ENCODE measurements around the gene UBE2D4.
"Not testable (repeated sequence)": the region's sequence is repeated elsewhere in the genome, so short reads cannot be mapped to it uniquely, and the experiment has no call there.

UBE2D4 gene

GRCh38 chr7:43888993-43889945 lies 37.0 kb upstream of the UBE2D4 start:
- Histone ChIP-seq H3K4me1 (ENCODE audit: low read depth, poor library complexity, severe bottlenecking) (peaks cover 3% of the 10 kb centered on the region), H4K20me1 (ENCODE audit: insufficient read depth) (no peaks in the 10 kb centered on the region), H2AFZ (ENCODE audit: low read depth) (no peak overlapping the region), H3K36me3 (ENCODE audit: insufficient read depth) (peaks cover 4% of the 10 kb centered on the region; the same call in 1 of the 2 replicates), H3K9ac (no peak overlapping the region), H3K4me3 (IDR thresholded peaks at IDR 0.05; ENCODE audit: insufficient read depth, low read depth, low read length) (no peak overlapping the region), H3K79me2 (ENCODE audit: insufficient read depth, low read depth) (peaks cover 5% of the 10 kb centered on the region; the same call in 1 of the 2 replicates), H3K4me2 (no peak overlapping the region), H3K27me3 (ENCODE audit: insufficient read depth, low read depth) (no peaks in the 10 kb centered on the region), H3K27ac (no peak overlapping the region)
- TF ChIP-seq CTCF (conservative IDR thresholded peaks at IDR 0.05; ENCODE audit: low read depth, low read length) = no peak

GRCh38 chr7:43890468-43890867 lies 35.8 kb upstream of the UBE2D4 start:
- Histone ChIP-seq H3K4me3 (IDR thresholded peaks at IDR 0.05; ENCODE audit: insufficient read depth, low read depth, low read length) (no peak overlapping the region), H3K9ac (no peak overlapping the region), H3K27me3 (ENCODE audit: insufficient read depth, low read depth) (no peaks in the 10 kb centered on the region), H3K27ac (no peak overlapping the region), H3K4me2 (no peak overlapping the region), H3K79me2 (ENCODE audit: insufficient read depth, low read depth) (peaks cover 5% of the 10 kb centered on the region; the same call in 1 of the 2 replicates), H4K20me1 (ENCODE audit: insufficient read depth) (no peaks in the 10 kb centered on the region), H3K4me1 (ENCODE audit: low read depth, poor library complexity, severe bottlenecking) (peaks cover 3% of the 10 kb centered on the region), H2AFZ (ENCODE audit: low read depth) (no peak overlapping the region), H3K36me3 (ENCODE audit: insufficient read depth) (peaks cover 4% of the 10 kb centered on the region; the same call in 1 of the 2 replicates)
- no peak for TF ChIP-seq CTCF (conservative IDR thresholded peaks at IDR 0.05; ENCODE audit: low read depth, low read length)

- Histone ChIP-seq H2AFZ (ENCODE audit: low read depth) (no peak overlapping the region), H3K4me1 (ENCODE audit: low read depth, poor library complexity, severe bottlenecking) (peaks cover 9% of the 10 kb centered on the region), H3K27ac (no peak overlapping the region), H3K79me2 (ENCODE audit: insufficient read depth, low read depth) (peaks cover 5% of the 10 kb centered on the region; the same call in 1 of the 2 replicates), H3K36me3 (ENCODE audit: insufficient read depth) (no peaks in the 10 kb centered on the region; the same call in 1 of the 2 replicates), H4K20me1 (ENCODE audit: insufficient read depth) (no peaks in the 10 kb centered on the region), H3K9ac (no peak overlapping the region), H3K27me3 (ENCODE audit: insufficient read depth, low read depth) (no peaks in the 10 kb centered on the region), H3K4me3 (IDR thresholded peaks at IDR 0.05; ENCODE audit: insufficient read depth, low read depth, low read length) (no peak overlapping the region), H3K4me2 (no peak overlapping the region)
- TF ChIP-seq CTCF (conservative IDR thresholded peaks at IDR 0.05; ENCODE audit: low read depth, low read length) = no peak
Observed at GRCh38 chr7:43891069-43891955, 34.9 kb upstream of the UBE2D4 start.

GRCh38 chr7:43895847-43896415 lies 30.3 kb upstream of the UBE2D4 start:
- peaks cover 13% of the 10 kb centered on the region; the same call in 1 of the 2 replicates for H3K79me2 ChIP-seq (ENCODE audit: insufficient read depth, low read depth)
- H2AFZ ChIP-seq (ENCODE audit: low read depth) = no peak overlapping the region
- no peak overlapping the region for H3K4me3 ChIP-seq (IDR thresholded peaks at IDR 0.05; ENCODE audit: insufficient read depth, low read depth, low read length)
- no peak overlapping the region for H3K4me2 ChIP-seq
- TF ChIP-seq CTCF (conservative IDR thresholded peaks at IDR 0.05; ENCODE audit: low read depth, low read length) = no peak
- no peak overlapping the region for H3K9ac ChIP-seq
- H3K27ac ChIP-seq = no peak overlapping the region
- no peaks in the 10 kb centered on the region for H3K27me3 ChIP-seq (ENCODE audit: insufficient read depth, low read depth)
- peaks cover 12% of the 10 kb centered on the region for H3K4me1 ChIP-seq (ENCODE audit: low read depth, poor library complexity, severe bottlenecking)
- H4K20me1 ChIP-seq (ENCODE audit: insufficient read depth) = no peaks in the 10 kb centered on the region
- no peaks in the 10 kb centered on the region for H3K36me3 ChIP-seq (ENCODE audit: insufficient read depth)

- H2AFZ ChIP-seq (ENCODE audit: low read depth); H3K4me2 ChIP-seq; H3K79me2 ChIP-seq (ENCODE audit: insufficient read depth, low read depth); H3K9ac ChIP-seq; H3K27me3 ChIP-seq (ENCODE audit: insufficient read depth, low read depth); H3K36me3 ChIP-seq (ENCODE audit: insufficient read depth); H3K27ac ChIP-seq; H3K4me1 ChIP-seq (ENCODE audit: low read depth, poor library complexity, severe bottlenecking); H4K20me1 ChIP-seq (ENCODE audit: insufficient read depth); H3K4me3 ChIP-seq (IDR thresholded peaks at IDR 0.05; ENCODE audit: insufficient read depth, low read depth, low read length): not testable (repeated sequence)
Observed at GRCh38 chr7:43898571-43898970, 27.7 kb upstream of the UBE2D4 start.
